ENCODE results near the gene SLC2A13.

The SLC2A13 gene

GRCh38 chr12:40122842-40123241, 17.0 kb upstream of the SLC2A13 start:
- H3K27me3 Mint-ChIP-seq (ENCODE audit: low read depth): peaks cover 35% of the 10 kb centered on the region
- peaks cover 7% of the 10 kb centered on the region for H3K9me3 Mint-ChIP-seq
- no peak overlapping the region for H3K4me3 Mint-ChIP-seq
- H3K27ac Mint-ChIP-seq: no peak overlapping the region
- peaks cover 1% of the 10 kb centered on the region for H3K4me1 Mint-ChIP-seq (ENCODE audit: low read depth)
- no peak for DNase-seq (ENCODE audit: low spot score)
- no peaks in the 10 kb centered on the region for H3K36me3 Mint-ChIP-seq (ENCODE audit: low read depth)

GRCh38 chr12:40117818-40118217, 11.9 kb upstream of the SLC2A13 start:
- no peak overlapping the region for H3K4me3 Mint-ChIP-seq
- peaks cover 5% of the 10 kb centered on the region for H3K4me1 Mint-ChIP-seq (ENCODE audit: low read depth)
- no peaks in the 10 kb centered on the region for H3K36me3 Mint-ChIP-seq (ENCODE audit: low read depth)
- H3K27me3 Mint-ChIP-seq (ENCODE audit: low read depth): peaks cover 23% of the 10 kb centered on the region
- DNase-seq (ENCODE audit: low spot score): no peak
- H3K27ac Mint-ChIP-seq: no peak overlapping the region
- H3K9me3 Mint-ChIP-seq: peaks cover 11% of the 10 kb centered on the region

GRCh38 chr12:40110586-40110985, 4.7 kb upstream of the SLC2A13 start:
- H3K4me1 Mint-ChIP-seq (ENCODE audit: low read depth): peaks cover 15% of the 10 kb centered on the region
- H3K4me3 Mint-ChIP-seq: no peak overlapping the region

GRCh38 chr12:40107803-40108620, 2.1 kb upstream of the SLC2A13 start:
- peaks cover 44% of the 10 kb centered on the region for H3K27me3 Mint-ChIP-seq (ENCODE audit: low read depth)
- H3K27ac Mint-ChIP-seq: no peak overlapping the region
- peak overlapping the region; percentile 80 for H3K4me3 Mint-ChIP-seq
- H3K9me3 Mint-ChIP-seq: no peaks in the 10 kb centered on the region
- H3K36me3 Mint-ChIP-seq (ENCODE audit: low read depth): no peaks in the 10 kb centered on the region
- peaks cover 23% of the 10 kb centered on the region for H3K4me1 Mint-ChIP-seq (ENCODE audit: low read depth)
- no peak for DNase-seq (ENCODE audit: low spot score)

More at GRCh38 chr12:40110586-40110985, 4.7 kb upstream of the SLC2A13 start:
- no peak for DNase-seq (ENCODE audit: low spot score)
- Mint-ChIP-seq H3K27ac (no peak overlapping the region), H3K36me3 (ENCODE audit: low read depth) (no peaks in the 10 kb centered on the region), H3K9me3 (no peaks in the 10 kb centered on the region), H3K27me3 (ENCODE audit: low read depth) (peaks cover 30% of the 10 kb centered on the region)

GRCh38 chr12:40107098-40107802, 1.4 kb upstream of the SLC2A13 start:
- Mint-ChIP-seq H3K4me3 (peak overlapping the region; percentile 80), H3K4me1 (ENCODE audit: low read depth) (peaks cover 23% of the 10 kb centered on the region), H3K36me3 (ENCODE audit: low read depth) (no peaks in the 10 kb centered on the region), H3K27me3 (ENCODE audit: low read depth) (peaks cover 45% of the 10 kb centered on the region), H3K9me3 (no peaks in the 10 kb centered on the region), H3K27ac (no peak overlapping the region)
- DNase-seq (ENCODE audit: low spot score): peak; percentile 76

- Mint-ChIP-seq H3K27me3 (ENCODE audit: low read depth) (peaks cover 45% of the 10 kb centered on the region), H3K9me3 (no peaks in the 10 kb centered on the region), H3K4me3 (peak overlapping the region; percentile 80), H3K36me3 (ENCODE audit: low read depth) (no peaks in the 10 kb centered on the region), H3K27ac (no peak overlapping the region), H3K4me1 (ENCODE audit: low read depth) (peaks cover 23% of the 10 kb centered on the region)
- DNase-seq (ENCODE audit: low spot score): no peak
Measured at GRCh38 chr12:40106655-40107054, 774 bp upstream of the SLC2A13 start.

GRCh38 chr12:40106202-40106533, 287 bp upstream of the SLC2A13 start:
- Mint-ChIP-seq H3K27ac (peak overlapping the region; percentile 24), H3K4me3 (peak overlapping the region; percentile 80), H3K27me3 (ENCODE audit: low read depth) (peaks cover 42% of the 10 kb centered on the region), H3K36me3 (ENCODE audit: low read depth) (no peaks in the 10 kb centered on the region), H3K4me1 (ENCODE audit: low read depth) (peaks cover 23% of the 10 kb centered on the region), H3K9me3 (no peaks in the 10 kb centered on the region)
- no peak for DNase-seq (ENCODE audit: low spot score)

- H3K27me3 Mint-ChIP-seq (ENCODE audit: low read depth): peaks cover 34% of the 10 kb centered on the region
- no peak for DNase-seq (ENCODE audit: low spot score)
- H3K9me3 Mint-ChIP-seq: no peaks in the 10 kb centered on the region
- no peak overlapping the region for H3K27ac Mint-ChIP-seq
- no peaks in the 10 kb centered on the region for H3K36me3 Mint-ChIP-seq (ENCODE audit: low read depth)
- peaks cover 23% of the 10 kb centered on the region for H3K4me1 Mint-ChIP-seq (ENCODE audit: low read depth)
- peak overlapping the region; percentile 81 for H3K4me3 Mint-ChIP-seq
Measured at GRCh38 chr12:40105265-40105514, 691 bp downstream of the SLC2A13 start.

GRCh38 chr12:40104461-40105264, 1.2 kb downstream of the SLC2A13 start:
- Mint-ChIP-seq H3K36me3 (ENCODE audit: low read depth) (no peaks in the 10 kb centered on the region), H3K4me1 (ENCODE audit: low read depth) (peaks cover 23% of the 10 kb centered on the region), H3K27ac (peak overlapping the region; percentile 54), H3K9me3 (no peaks in the 10 kb centered on the region), H3K4me3 (peak overlapping the region; percentile 81), H3K27me3 (ENCODE audit: low read depth) (peaks cover 33% of the 10 kb centered on the region)
- no peak for DNase-seq (ENCODE audit: low spot score)

- Mint-ChIP-seq H3K27me3 (ENCODE audit: low read depth) (peaks cover 24% of the 10 kb centered on the region), H3K27ac (no peak overlapping the region), H3K4me3 (no peak overlapping the region), H3K4me1 (ENCODE audit: low read depth) (peaks cover 23% of the 10 kb centered on the region), H3K9me3 (no peaks in the 10 kb centered on the region), H3K36me3 (ENCODE audit: low read depth) (no peaks in the 10 kb centered on the region)
- no peak for DNase-seq (ENCODE audit: low spot score)
Measured at GRCh38 chr12:40103043-40103442, 2.8 kb downstream of the SLC2A13 start.

GRCh38 chr12:40101747-40102146, 4.1 kb downstream of the SLC2A13 start:
- H3K4me3 Mint-ChIP-seq: no peak overlapping the region
- DNase-seq (ENCODE audit: low spot score): no peak
- H3K27ac Mint-ChIP-seq: no peak overlapping the region
- H3K36me3 Mint-ChIP-seq (ENCODE audit: low read depth): no peaks in the 10 kb centered on the region
- H3K4me1 Mint-ChIP-seq (ENCODE audit: low read depth): peaks cover 14% of the 10 kb centered on the region
- no peaks in the 10 kb centered on the region for H3K9me3 Mint-ChIP-seq
- H3K27me3 Mint-ChIP-seq (ENCODE audit: low read depth): peaks cover 24% of the 10 kb centered on the region

GRCh38 chr12:40099423-40099853, 6.4 kb downstream of the SLC2A13 start:
- peaks cover 8% of the 10 kb centered on the region for H3K4me1 Mint-ChIP-seq (ENCODE audit: low read depth)
- H3K4me3 Mint-ChIP-seq: no peak overlapping the region
- H3K27me3 Mint-ChIP-seq (ENCODE audit: low read depth): peaks cover 18% of the 10 kb centered on the region
- H3K36me3 Mint-ChIP-seq (ENCODE audit: low read depth): no peaks in the 10 kb centered on the region
- H3K9me3 Mint-ChIP-seq: no peaks in the 10 kb centered on the region
- no peak overlapping the region for H3K27ac Mint-ChIP-seq
- no peak for DNase-seq (ENCODE audit: low spot score)

- H3K27me3 Mint-ChIP-seq (ENCODE audit: low read depth): peaks cover 10% of the 10 kb centered on the region
- H3K9me3 Mint-ChIP-seq: no peaks in the 10 kb centered on the region
- peaks cover 1% of the 10 kb centered on the region for H3K4me1 Mint-ChIP-seq (ENCODE audit: low read depth)
- DNase-seq (ENCODE audit: low spot score): no peak
- H3K36me3 Mint-ChIP-seq (ENCODE audit: low read depth): no peaks in the 10 kb centered on the region
- H3K27ac Mint-ChIP-seq: no peak overlapping the region
- no peak overlapping the region for H3K4me3 Mint-ChIP-seq
Measured at GRCh38 chr12:40098406-40099145, 7.3 kb downstream of the SLC2A13 start.

Measured in T-helper 2 cell treated with Interferon-gamma antibody and Interleukin-4, amounts not matched to agents 5 μg/mL and 100 μg/mL, for 36 hours (primary cell).